HepG2 (cell line): Measurements from ENCODE around the gene HOXB5. TPM values are rescaled to one million over a fixed set of nuclear protein-coding genes. Genes with fewer than 3 reads are reported as not detected.
A peak's percentile ranks its signal among the peaks of the same experiment; 100 is the strongest.

Experiments
- HNRNPK ChIP-seq: fragments of 200-400 bp; formaldehyde crosslinking; IDR thresholded peaks from 2 replicates; pipeline ENCODE4 v1.6.1; 2018; ENCODE audit warnings: low read length, low read depth, moderate library complexity, mild to moderate bottlenecking; ENCODE audit not compliant: poor library complexity, severe bottlenecking
- KDM5B ChIP-seq: sonication (generic); formaldehyde crosslinking; IDR thresholded peaks from 2 replicates; pipeline ENCODE4 v1.4.0; 2020; ENCODE audit warnings: missing genetic modification reagents, mild to moderate bottlenecking, borderline replicate concordance
- MYC ChIP-seq: sonication (generic); formaldehyde crosslinking; IDR thresholded peaks from 2 replicates; pipeline ENCODE4 v1.9.0; 2021; ENCODE audit warnings: missing genetic modification reagents, borderline replicate concordance
- ZNF138 ChIP-seq: sonication (generic); formaldehyde crosslinking; IDR thresholded peaks from 2 replicates; pipeline ENCODE4 v1.5.0; 2020; ENCODE audit warnings: mild to moderate bottlenecking, low read depth, missing genetic modification reagents
- ZNF430 ChIP-seq: sonication (generic); formaldehyde crosslinking; IDR thresholded peaks from 2 replicates; pipeline ENCODE4 v1.9.0; 2021; ENCODE audit warnings: mild to moderate bottlenecking, missing genetic modification reagents
- ZNF605 ChIP-seq: sonication (generic); formaldehyde crosslinking; IDR thresholded peaks from 2 replicates; pipeline ENCODE4 v1.8.0; 2022; ENCODE audit warnings: mild to moderate bottlenecking, missing genetic modification reagents
- ZNF687 ChIP-seq: sonication (generic); formaldehyde crosslinking; IDR thresholded peaks from 2 replicates; pipeline ENCODE4 v1.5.1; 2020; ENCODE audit warnings: mild to moderate bottlenecking, missing genetic modification reagents, moderate library complexity
- ZNF768 ChIP-seq: sonication (generic); formaldehyde crosslinking; IDR thresholded peaks from 2 replicates; pipeline ENCODE4 v1.4.0; 2020; ENCODE audit warnings: missing genetic modification reagents
- polyA plus RNA-seq, 8 experiments: library from polyadenylated mRNA; depleted of rRNA in 3 of 8; stranded (reverse) in 7 of 8; unstranded in 1 of 8; fragments of >200 nt; fragmentation: Illumina TruSeq in 4 of 8; extraction: Trizol in 4 of 8; gene quantifications; 2 replicates each; pipeline versions ENCODE4 v1.2.1 to v1.2.3, GENCODE V29; 2011 to 2016; ENCODE audit warnings: low read depth in 4 of 8, missing spikeins in 1 of 8, mixed read lengths in 1 of 8; ENCODE audit not compliant: insufficient read depth in 1 of 8
- total RNA-seq, 5 experiments: library from RNA; depleted of rRNA; stranded (reverse); fragments of >200 nt; fragmentation: Illumina TruSeq; extraction: Trizol; gene quantifications; 2 replicates each; pipeline ENCODE4 v1.2.3, GENCODE V29; 2016; ENCODE audit warnings: low read depth in 1 of 5
- TF ChIP-seq, protein P1 (sequence below): sonication (generic); formaldehyde crosslinking; IDR thresholded peaks from 2 replicates; pipeline ENCODE4 v1.4.0; 2020; ENCODE audit warnings: mild to moderate bottlenecking, missing genetic modification reagents
- TF ChIP-seq, protein P2 (sequence below): sonication (generic); formaldehyde crosslinking; conservative IDR thresholded peaks from 2 replicates; pipeline ENCODE4 v1.8.0; 2022; ENCODE audit warnings: mild to moderate bottlenecking, moderate library complexity, missing genetic modification reagents
- TF ChIP-seq, protein P3 (sequence below): sonication (generic); formaldehyde crosslinking; IDR thresholded peaks from 2 replicates; pipeline ENCODE4 v1.4.0; 2020; ENCODE audit warnings: missing genetic modification reagents

HOXB5 gene
- total and polyA plus RNA-seq, 2 of the 13 experiments (the other 11 are each of a cell fraction or from before 2014, with no cell fraction given): not detected

DNA sequence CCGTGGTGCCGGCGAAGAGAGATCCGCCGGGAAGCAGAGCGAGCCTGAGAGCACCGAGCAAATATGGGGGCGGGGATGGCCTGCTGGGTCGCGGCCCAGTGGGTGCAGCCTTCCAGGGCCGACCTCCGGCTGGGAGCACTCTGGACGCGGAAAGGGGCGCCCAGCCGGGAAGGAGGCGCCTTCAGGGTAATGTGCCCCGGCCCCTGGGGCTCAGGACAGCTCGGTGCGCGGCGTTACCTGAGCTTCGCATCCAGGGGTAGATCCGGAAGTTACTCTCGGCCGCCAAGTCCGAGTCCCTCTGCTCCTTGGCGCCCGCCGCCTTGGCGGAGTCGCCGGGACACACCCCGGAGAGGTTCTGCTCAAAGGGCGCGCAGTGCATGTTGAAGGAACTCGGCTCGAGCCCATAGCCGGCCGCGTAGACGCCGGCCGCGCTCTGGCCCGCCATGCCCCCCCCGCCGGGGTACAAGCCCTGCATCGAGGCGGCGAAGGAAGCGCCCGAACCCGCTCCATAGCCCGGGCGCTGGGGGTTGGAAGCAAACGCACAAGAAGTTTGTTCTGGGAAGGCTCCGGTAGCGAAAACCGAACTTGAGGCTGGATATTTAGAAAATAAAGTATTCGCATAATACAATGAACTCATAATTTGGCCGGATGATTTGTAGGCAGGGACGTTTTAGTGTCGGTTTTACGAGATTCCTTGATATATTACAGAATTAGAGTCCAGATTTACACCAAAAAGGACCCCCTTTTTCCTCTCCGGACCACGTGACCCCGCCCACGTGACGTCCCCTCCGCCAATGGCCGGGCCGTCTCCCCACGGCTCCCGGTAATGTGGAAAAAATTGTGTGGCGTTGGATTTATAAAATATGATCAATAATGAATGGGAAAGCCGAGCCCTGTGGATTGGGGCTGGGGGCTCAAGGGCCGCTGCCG, 17.0 kb upstream of the HOXB5 start, which contains the start of gene HOXB7 (continued):
- TF ChIP-seq KDM5B (CRISPR knock-in tag) (peak; percentile 45; the same call in 1 of the 2 replicates), ZNF138 (CRISPR knock-in tag) (no peak), HNRNPK (peak; percentile 22), MYC (CRISPR knock-in tag) (peak; percentile 15; the same call in 1 of the 2 replicates), ZNF768 (peak; percentile 33; the same call in 1 of the 2 replicates), ZNF430 (no peak), ZNF687 (CRISPR knock-in tag) (peak; percentile 47; the same call in 1 of the 2 replicates), ZNF605 (CRISPR knock-in tag) (0 out of 2 replicates have a peak, but pooled peaks have one; percentile 28)
- TF ChIP-seq, protein P1, sequence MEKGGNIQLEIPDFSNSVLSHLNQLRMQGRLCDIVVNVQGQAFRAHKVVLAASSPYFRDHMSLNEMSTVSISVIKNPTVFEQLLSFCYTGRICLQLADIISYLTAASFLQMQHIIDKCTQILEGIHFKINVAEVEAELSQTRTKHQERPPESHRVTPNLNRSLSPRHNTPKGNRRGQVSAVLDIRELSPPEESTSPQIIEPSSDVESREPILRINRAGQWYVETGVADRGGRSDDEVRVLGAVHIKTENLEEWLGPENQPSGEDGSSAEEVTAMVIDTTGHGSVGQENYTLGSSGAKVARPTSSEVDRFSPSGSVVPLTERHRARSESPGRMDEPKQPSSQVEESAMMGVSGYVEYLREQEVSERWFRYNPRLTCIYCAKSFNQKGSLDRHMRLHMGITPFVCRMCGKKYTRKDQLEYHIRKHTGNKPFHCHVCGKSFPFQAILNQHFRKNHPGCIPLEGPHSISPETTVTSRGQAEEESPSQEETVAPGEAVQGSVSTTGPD (CRISPR knock-in tag): peak; percentile 75; the same call in 1 of the 2 replicates
- TF ChIP-seq, protein P2, sequence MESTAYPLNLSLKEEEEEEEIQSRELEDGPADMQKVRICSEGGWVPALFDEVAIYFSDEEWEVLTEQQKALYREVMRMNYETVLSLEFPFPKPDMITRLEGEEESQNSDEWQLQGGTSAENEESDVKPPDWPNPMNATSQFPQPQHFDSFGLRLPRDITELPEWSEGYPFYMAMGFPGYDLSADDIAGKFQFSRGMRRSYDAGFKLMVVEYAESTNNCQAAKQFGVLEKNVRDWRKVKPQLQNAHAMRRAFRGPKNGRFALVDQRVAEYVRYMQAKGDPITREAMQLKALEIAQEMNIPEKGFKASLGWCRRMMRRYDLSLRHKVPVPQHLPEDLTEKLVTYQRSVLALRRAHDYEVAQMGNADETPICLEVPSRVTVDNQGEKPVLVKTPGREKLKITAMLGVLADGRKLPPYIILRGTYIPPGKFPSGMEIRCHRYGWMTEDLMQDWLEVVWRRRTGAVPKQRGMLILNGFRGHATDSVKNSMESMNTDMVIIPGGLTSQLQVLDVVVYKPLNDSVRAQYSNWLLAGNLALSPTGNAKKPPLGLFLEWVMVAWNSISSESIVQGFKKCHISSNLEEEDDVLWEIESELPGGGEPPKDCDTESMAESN: 0 out of 2 replicates have a peak, but pooled peaks have one; percentile 19
- TF ChIP-seq, protein P3, sequence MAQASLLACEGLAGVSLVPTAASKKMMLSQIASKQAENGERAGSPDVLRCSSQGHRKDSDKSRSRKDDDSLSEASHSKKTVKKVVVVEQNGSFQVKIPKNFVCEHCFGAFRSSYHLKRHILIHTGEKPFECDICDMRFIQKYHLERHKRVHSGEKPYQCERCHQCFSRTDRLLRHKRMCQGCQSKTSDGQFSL (CRISPR knock-in tag): 0 out of 2 replicates have a peak, but pooled peaks have one; percentile 45
